Activated CD4-positive, alpha-beta T cell treated with anti-CD3 and anti-CD28 coated beads for 1 hour (primary cell): ENCODE results near the gene WWOX.

Source experiments
- DNase-seq: peaks from one replicate; pipeline ENCODE4 v3.0.0-alpha.2; 2020

WWOX gene

DNA sequence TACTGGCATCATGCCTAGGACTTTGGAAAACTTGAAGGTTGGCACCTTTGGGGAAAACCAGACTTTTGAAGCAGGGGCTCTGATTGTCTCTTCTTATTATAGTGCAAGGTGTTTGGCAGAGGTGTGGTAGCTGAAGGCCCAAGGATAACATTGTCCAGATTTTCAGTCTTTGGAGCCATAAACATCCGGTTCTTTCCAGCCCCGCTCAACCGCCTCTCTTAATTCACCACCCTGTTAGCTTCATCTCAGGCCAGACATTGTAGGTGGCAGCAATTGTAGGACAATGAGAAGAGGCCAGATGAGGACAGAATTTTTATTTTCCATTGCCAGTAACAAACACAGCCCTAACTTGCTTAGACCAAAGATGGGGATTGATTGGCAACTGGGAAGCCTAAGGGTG is 851.3 kb downstream of the WWOX start:
- DNase-seq: no peak

DNA sequence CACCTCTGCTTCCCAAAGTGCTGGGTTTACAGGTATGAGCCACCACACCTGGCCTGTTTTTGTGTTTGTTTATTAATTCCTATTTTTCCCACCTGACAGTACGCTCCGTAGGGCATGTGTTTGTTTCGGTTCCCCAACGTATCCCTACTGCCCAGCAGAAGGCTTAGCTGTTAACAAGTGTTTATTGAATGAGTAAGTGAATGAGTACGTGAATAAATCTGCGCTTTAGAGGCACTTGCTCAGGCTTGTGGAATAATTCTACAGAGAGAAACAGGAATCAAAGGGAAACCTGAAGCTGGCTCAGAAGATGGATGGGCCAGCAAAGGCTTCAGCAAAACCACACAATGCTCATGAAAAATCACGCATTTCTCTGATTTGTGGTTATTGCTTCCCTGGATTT is 853.2 kb downstream of the WWOX start:
- no peak for DNase-seq

DNA sequence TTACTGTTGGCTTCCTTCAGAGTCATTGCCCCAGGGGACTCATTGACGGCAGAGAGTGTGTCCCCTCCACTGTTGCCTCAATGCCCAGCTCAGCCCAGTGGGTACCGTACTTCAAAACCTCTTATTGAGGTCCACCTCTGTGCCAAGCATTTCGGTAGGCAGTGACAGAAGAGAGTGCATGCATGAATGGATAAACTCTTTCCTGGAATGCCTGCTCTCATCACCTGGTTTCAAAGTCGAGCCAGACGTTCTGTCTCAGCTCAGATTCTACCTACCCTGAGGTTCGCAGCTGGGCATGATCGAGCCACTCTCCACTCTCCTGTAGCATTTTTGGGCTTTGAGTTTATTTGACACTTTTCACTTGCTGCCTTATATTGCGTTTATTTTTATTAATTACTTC is 854.1 kb downstream of the WWOX start:
- DNase-seq: no peak

DNA sequence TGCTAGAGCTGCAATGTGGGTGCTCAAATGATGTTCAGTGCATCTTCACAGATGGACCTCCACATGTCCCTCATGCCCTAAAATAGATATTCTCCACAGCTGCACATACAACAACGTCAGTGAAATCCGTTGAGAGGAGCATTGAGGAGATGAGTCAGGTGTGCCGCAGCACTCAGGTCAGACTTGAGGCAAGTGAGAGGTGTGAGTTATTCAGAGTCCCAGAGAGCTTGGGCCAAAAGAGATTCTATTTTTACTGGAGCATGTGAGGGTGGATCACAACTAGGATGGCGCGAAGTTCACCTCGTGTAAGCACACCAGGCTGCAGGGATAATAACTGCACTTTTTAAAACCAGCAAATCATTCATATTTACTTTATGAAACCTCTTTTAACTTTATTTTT is 855.8 kb downstream of the WWOX start:
- no peak for DNase-seq

DNA sequence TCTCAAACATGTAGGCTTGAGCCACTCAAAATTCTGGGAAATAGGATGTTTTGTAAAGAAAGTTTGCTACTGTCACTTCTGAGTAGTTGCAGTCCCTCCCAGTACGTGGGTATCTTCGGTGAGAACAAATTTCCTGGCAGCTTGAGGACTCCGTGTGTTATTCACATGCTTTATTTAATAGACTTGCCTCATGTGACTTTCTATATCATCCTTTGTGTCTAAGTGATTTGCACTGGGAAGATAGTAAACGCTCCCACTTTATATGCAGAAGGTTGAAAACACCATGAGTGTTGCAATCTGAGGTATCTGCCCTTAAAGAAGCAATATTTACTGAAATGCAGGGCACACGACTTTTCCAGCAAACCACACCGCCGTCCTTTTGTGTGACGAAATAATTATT is 857.4 kb downstream of the WWOX start:
- DNase-seq: no peak

DNA sequence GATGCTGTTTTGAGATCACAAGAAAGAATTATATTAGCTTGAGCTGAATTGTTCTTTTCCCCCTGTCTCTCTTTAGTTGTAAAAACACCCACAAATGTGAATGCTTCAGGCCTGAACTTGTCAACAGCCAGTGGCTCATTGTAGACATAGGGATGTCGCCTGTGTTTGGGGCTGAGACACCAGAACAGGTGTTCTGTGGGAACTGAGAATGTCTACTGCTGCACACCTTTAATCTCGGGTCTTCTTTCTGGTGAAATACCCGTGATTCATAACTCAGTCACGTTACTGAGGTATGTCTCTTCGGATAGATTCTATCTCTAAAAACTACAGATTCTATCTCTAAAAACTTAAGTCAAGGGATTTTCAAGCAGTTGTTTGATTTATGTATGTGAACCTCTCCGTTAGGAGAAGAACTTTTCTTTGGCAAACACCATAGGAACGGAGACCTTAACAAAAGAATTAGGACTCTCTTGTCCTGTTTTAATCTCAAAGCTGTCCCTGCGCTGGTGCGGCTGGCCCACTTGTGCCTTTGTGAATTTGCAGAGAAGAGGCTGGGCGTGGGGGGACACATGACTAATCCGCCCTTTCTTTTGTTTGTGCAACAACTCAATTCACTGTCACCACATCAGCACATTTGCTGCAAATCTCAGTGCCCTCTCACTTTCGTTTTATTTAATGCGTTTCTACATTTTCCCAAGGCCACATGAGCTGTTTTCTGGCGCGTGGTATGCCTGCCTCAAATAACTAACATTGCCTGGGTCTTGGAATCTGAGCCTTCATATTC is 858.1 kb downstream of the WWOX start:
- no peak for DNase-seq

DNA sequence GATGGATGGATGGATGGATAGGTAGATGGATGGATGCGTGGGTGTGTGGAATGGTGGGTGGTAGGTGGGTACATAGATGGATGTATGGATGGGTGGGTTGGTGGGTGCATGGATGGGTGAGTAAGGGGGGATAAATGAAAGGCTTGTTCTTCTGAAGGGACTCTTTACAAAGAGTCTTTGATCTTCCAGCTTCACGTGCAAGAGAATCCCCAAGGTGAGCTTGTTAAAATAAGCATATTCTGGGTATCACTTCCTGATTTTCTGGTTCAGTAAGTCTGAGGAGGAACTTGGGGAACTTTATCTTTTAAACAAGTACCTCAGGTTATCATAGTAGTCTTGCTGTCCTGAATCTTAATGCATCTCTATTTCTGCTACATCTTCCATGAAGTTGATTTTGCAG is 862.0 kb downstream of the WWOX start:
- no peak for DNase-seq

DNA sequence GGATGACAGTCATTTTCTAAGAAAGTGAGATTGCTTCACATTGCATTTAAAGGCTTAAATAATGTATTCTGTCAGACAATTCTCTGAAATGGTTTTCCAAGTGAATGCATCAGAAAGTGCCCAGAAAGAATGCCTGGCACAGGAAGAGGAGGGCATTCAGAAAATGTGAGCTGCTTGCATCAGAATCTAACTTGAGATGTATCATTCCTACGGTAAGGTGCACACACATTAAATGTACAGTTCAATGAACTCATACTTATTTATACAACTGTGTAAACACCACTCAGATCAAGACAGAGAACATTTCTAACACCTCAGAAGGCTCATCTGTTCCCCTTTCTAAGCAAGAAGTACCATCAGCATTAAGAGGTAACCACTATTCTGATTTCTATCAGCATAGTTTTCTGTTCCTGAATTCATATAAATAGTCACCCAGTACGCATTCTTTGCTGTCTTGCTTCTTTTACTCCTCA is 863.0 kb downstream of the WWOX start:
- no peak for DNase-seq

DNA sequence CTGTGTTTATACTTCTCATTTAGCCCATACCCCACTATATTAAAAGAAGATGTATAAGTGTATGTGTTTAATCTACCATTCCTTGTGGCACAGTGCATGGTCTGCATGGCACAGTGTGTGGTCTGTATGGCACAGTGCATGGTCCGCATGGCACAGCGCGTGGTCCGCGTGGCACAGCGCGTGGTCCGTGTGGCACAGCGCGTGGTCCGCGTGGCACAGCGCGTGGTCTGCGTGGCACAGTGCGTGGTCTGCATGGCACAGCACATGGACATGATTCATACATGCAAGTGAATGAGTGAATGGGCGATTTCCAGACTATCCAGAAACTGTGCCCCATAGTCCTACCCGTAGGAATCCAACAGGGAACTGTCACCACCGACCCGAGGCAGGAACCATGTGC is 868.5 kb downstream of the WWOX start:
- DNase-seq: no peak

DNA sequence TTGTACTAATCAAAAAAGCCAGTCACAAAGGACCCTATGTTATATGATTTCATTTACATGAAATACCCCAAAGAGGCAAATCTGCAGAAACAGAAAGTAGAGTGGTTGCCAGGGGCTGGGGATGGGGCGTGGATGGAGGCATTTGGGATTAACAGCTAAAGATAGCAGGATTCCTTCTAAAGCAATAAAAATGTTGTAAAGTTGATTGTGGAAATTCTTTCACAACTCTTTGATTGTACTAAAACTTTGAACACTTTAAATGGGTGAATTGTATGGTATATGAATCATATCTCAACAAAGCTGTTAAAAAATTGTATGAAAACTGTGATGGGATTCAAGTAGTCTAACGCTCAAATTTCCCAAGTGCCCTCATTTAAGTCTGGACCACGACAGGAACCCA is 870.3 kb downstream of the WWOX start:
- no peak for DNase-seq

DNA sequence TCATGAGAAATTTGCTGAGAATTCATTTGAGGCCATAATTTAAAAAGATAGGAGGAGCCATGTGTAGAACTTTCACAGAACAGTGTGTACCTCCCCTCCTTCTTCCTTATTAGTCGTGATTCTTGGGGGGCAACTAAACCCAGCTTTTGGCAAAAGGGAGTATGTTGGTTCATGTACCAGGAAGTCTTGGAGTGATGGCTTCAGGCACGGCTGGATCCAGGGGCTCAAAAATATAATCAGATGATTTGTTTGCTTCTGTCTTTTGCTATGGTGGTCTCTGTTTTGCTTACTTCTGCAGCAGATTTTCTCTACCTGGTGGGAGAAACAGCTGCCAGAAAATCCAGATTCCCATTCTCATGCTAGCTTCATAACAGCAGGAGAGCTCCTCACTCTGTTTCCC is 871.2 kb downstream of the WWOX start:
- DNase-seq: no peak

DNA sequence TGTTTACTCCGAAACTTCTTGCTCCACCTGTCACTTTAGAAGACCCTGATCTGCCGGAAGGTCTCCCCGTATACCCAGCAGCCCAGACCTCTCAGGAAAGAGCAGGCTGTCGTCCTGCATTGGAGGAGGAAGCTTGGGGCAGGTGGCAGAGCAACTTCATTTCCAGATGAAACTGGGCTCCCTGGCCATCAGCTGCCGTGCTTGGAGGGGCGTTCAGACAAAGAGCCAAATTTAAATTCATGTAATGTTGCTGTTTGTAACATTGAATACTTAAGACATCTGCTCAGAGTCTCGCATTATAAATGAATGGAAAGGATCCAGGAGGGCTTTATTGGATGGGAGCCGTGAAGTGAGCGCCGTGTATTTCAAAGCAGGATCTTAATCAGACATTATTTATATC is 872.6 kb downstream of the WWOX start:
- no peak for DNase-seq

DNA sequence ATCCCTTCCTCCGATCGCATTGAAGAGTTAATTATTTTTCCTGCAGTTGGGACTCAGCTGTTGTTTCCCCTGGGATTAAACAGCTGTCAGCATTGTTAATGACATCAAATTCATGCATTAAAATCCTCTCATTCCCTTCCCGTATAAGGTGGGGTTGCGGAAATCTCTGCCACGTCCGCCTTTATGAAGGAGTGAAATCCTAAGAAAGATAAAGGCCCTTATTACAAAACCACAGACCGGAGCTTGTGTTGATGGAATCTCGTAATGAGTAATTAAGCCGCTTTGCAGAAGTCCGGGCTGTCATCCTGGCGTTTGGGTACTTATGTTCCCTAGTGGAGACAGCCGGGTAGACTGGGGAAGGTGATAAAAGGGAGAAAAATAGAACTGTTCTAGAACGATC is 873.5 kb downstream of the WWOX start:
- no peak for DNase-seq

DNA sequence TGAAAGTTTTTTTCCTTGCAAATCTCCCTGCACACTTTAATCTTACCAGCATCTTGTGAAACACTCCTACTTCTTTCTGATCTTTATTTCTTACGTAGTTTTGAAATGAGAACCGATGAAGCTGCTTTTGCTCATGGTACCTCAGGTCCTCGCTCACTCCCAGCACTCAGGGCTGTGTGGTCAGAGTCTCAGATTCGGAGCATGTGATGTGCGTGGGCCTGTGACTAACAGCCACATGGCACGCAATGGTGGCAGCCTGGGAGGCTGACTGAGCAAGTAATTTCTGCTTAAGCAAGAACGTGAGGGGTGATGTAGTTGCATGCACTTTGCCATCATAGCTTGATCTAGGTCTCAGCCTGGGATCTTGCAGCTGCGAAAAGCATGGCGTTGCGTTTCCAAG is 876.8 kb downstream of the WWOX start:
- DNase-seq: no peak

DNA sequence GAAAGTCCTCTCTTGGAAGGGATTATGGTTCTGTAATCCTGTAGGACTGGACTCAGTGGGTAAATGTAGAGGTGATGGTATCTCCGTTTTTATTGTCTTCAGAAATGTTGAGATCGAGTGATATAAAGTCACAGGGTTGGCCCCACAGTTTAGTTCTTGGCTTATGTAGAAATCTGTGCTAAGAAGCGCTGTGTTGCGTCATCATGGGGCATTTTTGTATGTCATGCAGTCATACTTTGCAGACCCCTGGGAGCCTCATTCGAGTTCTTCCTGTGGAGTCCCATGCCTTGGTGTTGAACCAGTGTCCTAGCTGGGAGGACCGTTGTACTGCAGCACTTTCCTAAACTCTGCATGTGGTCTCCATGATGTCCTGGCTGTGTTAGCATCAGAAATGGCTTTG is 881.4 kb downstream of the WWOX start:
- no peak for DNase-seq

DNA sequence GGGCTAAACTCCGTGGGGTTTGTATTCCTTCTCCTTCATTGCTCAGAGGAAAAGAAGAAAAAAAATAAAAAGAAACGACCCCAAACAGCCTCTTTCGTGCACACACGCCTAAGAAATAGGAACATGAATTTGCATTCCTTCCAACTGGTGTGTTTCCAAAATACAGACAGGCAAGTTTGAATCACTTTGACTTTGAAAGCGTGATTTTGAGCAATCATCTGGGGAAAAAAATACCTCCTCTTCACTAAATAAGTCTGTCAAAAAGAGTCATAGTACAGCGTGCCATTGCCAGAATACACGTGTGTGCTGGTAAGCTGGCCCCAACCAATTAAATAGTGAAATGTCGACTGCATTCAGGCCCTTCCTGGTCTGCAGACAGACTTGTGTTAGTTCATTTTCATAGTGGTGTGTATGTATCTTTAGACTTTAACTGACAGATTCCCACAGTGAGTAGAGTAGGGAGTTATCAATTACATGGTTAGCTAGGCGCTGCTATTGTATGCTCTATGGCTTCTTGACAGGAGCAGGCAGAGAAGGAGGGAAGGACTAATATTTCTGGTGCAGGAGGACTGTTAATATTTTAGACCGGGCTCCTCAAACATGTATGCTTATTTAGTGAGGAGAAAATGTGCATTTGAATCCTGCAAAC is 882.8 kb downstream of the WWOX start:
- DNase-seq: no peak

DNA sequence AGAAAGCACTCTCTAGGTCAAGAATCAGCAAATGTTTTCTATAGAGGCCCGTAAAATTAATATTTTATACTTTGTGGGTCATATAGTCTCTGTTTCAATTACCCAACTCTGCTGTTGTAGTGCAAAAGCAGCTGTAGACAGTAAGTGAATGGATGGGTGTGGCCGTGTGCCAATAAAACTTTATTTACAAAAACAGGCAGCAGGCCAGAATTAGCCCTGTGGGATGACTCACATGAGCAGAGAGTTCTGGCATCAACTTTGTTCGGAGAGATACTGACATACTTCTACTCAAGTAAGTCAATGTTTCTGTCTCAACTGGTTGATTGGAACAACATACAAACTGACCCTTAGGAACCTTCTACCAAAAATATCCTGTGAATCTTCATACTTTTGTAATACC is 884.9 kb downstream of the WWOX start:
- DNase-seq: no peak

DNA sequence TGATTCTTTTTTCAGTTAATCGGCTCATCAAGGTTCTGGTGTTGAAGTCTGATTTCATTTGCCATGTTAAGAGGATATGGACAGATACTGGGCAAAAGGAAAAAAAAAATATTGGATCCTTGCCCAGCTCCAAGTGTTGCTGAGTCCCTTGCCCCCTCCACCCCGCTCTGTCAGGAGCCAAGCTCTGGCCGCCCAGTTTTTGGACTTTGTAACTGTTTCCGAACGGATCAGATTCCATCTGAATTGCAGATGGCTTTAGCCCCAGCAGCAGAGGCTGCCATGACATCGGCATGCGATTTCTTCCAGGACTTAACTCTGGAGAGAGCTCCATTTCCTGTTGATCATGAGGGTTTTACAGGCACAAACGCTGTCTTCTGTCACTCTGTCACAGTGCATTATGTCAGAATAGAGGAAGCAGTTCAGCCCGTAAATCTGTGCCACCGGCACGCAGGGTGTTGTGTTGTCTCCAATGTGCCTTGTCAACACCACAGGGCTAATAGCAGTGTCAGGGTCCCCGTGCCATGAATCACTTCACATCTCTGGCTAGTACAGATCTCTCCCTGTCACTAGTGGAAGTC is 885.5 kb downstream of the WWOX start:
- DNase-seq: no peak

DNA sequence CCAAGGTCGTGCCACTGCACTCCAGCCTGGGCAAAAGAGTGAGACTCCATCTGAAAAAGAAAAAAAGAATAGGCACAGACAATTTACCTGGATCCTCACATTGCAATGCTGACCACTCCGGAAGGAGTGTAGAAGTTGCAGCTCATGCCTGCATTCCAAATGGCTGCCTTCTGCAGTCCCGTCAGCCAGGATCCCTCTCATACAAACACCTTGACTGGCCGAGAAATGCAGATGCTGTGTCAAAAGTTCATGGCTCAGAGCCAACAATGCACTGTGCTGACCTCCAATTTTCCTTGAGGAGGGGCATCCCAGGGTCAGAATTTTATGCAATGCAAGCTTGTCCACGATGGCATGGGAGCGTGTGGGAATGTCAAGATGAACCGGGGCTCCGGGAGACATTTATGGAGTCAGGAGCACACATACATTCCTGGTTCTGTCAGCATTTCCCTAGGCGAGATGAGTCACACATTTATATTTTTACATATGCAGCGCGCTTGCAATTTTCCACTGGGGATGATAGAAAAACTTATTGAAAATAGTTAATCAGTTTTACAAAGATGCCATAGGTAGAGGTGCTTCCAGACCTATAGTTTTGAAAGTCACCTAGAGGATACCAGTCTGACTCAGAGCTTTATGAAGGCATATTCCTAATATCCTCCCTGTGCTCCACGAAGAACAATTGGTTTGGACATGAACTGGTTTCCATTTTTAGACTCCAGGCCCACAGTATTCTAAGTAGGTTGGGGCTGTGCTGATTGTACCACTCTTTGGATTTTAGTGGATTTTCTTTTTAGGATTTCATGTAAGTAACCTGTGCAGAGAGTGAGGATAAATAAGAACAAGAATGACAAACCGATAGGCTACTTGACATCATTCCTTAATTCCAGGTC is 886.5 kb downstream of the WWOX start:
- DNase-seq: no peak

DNA sequence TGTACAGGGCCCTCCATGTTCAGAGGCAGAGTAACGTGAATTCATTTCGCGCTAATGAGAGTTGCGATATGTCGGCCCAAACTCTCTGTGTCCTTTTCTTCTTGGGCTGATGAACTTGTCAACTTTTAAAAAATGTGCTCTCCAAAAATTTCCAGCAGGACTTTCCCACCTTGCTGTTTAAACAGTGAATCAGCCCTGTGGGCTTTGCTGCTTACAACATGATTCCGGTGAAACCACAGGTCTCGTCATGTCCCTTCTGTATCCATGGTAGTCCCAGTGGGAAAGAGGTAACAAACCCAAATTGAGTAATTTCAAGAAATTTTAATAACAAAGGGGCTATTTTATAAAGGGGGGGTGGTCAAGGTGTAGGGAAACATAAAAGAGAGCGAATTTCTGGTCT is 888.2 kb downstream of the WWOX start:
- no peak for DNase-seq

DNA sequence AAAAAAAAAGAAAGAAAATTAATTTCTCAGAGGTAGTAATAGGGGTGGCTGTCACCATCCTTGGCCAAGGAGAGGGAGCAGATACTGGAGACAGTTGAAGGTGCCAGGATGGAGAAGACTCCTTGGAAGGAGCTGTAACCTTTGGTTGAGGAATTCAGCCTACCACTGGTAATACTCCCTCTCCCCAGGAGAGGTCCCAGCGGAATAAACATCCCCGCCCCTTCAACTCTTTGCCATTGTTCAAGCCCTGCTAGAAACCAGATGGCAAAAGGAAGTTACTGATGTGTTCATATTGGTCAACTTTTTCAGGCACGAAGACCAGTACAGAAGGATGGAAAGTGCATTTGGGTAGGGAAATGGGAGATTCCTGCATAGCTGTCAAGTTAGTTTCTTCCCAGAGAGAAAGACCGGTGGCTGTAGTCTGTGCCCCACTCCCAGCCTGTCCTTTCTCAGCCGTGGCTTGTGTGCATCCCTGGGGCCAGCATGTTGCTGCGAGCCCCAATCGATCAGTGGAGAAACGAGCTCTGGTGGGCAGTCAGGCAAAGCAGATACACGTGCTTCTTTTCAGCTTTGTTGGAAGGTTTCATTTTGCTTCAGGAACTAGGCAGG is 889.0 kb downstream of the WWOX start:
- no peak for DNase-seq

DNA sequence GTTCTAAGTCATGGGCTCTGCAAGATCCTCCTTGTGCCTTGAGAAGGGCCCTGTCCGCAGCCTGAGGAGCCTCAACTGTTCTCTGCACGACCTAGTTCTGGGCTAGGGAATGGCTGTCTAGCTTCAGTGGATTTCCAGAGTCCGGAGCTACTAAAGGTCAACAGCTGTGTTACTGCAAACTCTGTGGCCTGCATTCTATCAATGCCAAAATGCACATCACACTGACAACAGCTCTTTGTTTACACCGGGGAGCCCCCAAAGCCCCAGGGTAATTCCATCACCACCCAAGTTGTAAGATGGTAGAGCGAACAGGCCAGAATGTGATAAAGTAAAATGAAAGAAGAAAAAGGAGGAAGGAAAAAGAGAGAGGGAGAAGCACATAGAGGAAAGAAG is 890.9 kb downstream of the WWOX start:
- DNase-seq: no peak

DNA sequence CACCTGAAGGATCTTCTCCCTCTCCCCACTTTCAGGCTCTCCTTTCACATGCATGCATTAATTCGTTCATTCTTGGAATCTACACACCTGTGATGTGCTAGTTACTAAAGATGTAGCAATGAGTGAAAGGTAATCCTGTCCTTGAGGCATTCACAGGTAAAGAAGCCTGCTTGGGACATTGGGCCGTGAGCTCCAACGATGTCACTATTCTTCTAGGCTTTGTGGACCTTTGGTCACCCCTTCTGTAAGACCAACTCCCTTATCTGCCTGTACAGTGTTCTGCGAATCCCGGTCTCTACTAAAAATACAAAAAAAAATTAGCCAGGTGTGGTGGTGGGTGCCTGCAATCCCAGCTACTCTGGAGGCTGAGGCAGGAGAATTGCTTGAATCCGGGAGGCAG is 892.5 kb downstream of the WWOX start:
- no peak for DNase-seq
